HFFc6 (cell line): ENCODE results near the gene RSPO3. TPM values are rescaled to one million over a fixed set of nuclear protein-coding genes. Genes with fewer than 3 reads are reported as not detected.

ENCODE experiments used
- DNase-seq: peaks from one replicate; pipeline ENCODE4 v3.0.0-alpha.2; 2018
- H3K27ac Mint-ChIP-seq: 2 replicates; pipeline ENCODE4 v1.8.0; 2020; ENCODE audit warnings: mild to moderate bottlenecking, mixed read lengths
- H3K27me3 Mint-ChIP-seq: 2 replicates; pipeline ENCODE4 v1.8.0; 2021; ENCODE audit warnings: mild to moderate bottlenecking, moderate library complexity, mixed read lengths; ENCODE audit not compliant: insufficient read depth
- H3K36me3 Mint-ChIP-seq: 2 replicates; pipeline ENCODE4 v1.8.0; 2021; ENCODE audit warnings: low read depth, mixed read lengths
- H3K4me1 Mint-ChIP-seq: 2 replicates; pipeline ENCODE4 v1.8.0; 2020; ENCODE audit warnings: low read depth, mixed read lengths
- H3K4me3 Mint-ChIP-seq: 2 replicates; pipeline ENCODE4 v1.8.0; 2020; ENCODE audit warnings: mild to moderate bottlenecking, moderate library complexity, mixed read lengths
- H3K9me3 Mint-ChIP-seq: 2 replicates; pipeline ENCODE4 v1.8.0; 2020; ENCODE audit warnings: mild to moderate bottlenecking, mixed read lengths
- CTCF ChIP-seq: fragments of 200-600 bp; sonication (generic); IDR thresholded peaks from 2 replicates; pipeline ENCODE4 v1.5.0; 2021; ENCODE audit warnings: antibody characterized with exemption, mild to moderate bottlenecking
- total RNA-seq, 6 experiments: library from RNA; stranded (reverse); fragmentation: NEBNext Ultra II Directional; extraction: Animal tissue kit (Norgen Biotek cat#: 25700); gene quantifications; 2 replicates in 1 of 6; 3 replicates in 5 of 6; pipeline ENCODE4 v1.2.3, GENCODE V29; 2021

The RSPO3 gene
- total RNA-seq, 6 experiments from 2014 or later: not detected

GRCh38 chr6:127131772-127132376 lies 13.4 kb downstream of the RSPO3 start:
- H3K27me3 Mint-ChIP-seq: peaks cover 4% of the 10 kb centered on the region
- no peaks in the 10 kb centered on the region for H3K9me3 Mint-ChIP-seq
- TF ChIP-seq CTCF: no peak
- no peaks in the 10 kb centered on the region for H3K36me3 Mint-ChIP-seq
- no peak for DNase-seq
- no peak overlapping the region for H3K4me3 Mint-ChIP-seq
- no peaks in the 10 kb centered on the region for H3K4me1 Mint-ChIP-seq
- no peak overlapping the region for H3K27ac Mint-ChIP-seq

GRCh38 chr6:127134136-127134535 lies 15.7 kb downstream of the RSPO3 start:
- H3K4me1 Mint-ChIP-seq: no peaks in the 10 kb centered on the region
- H3K9me3 Mint-ChIP-seq: no peaks in the 10 kb centered on the region
- no peak overlapping the region for H3K27ac Mint-ChIP-seq
- no peaks in the 10 kb centered on the region for H3K36me3 Mint-ChIP-seq
- no peak for TF ChIP-seq CTCF
- H3K27me3 Mint-ChIP-seq: no peaks in the 10 kb centered on the region; the same call in none of the 2 replicates
- no peak for DNase-seq
- no peak overlapping the region for H3K4me3 Mint-ChIP-seq

GRCh38 chr6:127136786-127137185 lies 18.3 kb downstream of the RSPO3 start:
- no peaks in the 10 kb centered on the region for H3K36me3 Mint-ChIP-seq
- no peak overlapping the region for H3K27ac Mint-ChIP-seq
- no peaks in the 10 kb centered on the region; the same call in none of the 2 replicates for H3K27me3 Mint-ChIP-seq
- no peaks in the 10 kb centered on the region for H3K4me1 Mint-ChIP-seq
- DNase-seq: no peak
- H3K9me3 Mint-ChIP-seq: no peaks in the 10 kb centered on the region
- H3K4me3 Mint-ChIP-seq: no peak overlapping the region
- TF ChIP-seq CTCF: no peak

GRCh38 chr6:127146932-127147331 lies 28.5 kb downstream of the RSPO3 start:
- H3K27ac Mint-ChIP-seq: no peak overlapping the region

GRCh38 chr6:127147534-127147933 lies 29.1 kb downstream of the RSPO3 start:
- no peak overlapping the region for H3K27ac Mint-ChIP-seq
- no peaks in the 10 kb centered on the region for H3K9me3 Mint-ChIP-seq
- no peak for DNase-seq
- no peaks in the 10 kb centered on the region for H3K36me3 Mint-ChIP-seq
- no peak for TF ChIP-seq CTCF
- H3K4me3 Mint-ChIP-seq: no peak overlapping the region
- H3K4me1 Mint-ChIP-seq: peaks cover 13% of the 10 kb centered on the region
- peaks cover 3% of the 10 kb centered on the region; the same call in 1 of the 2 replicates for H3K27me3 Mint-ChIP-seq

More at GRCh38 chr6:127146932-127147331, 28.5 kb downstream of the RSPO3 start:
- Mint-ChIP-seq H3K9me3 (no peaks in the 10 kb centered on the region), H3K36me3 (no peaks in the 10 kb centered on the region), H3K4me3 (no peak overlapping the region; the same call in 1 of the 2 replicates), H3K27me3 (peaks cover 3% of the 10 kb centered on the region; the same call in 1 of the 2 replicates), H3K4me1 (peaks cover 13% of the 10 kb centered on the region)
- no peak for TF ChIP-seq CTCF
- peak; percentile 62 for DNase-seq
